SK-N-SH treated with all-trans-retinoic acid at 6 μM for 48 hours (cell line): ENCODE measurements around the gene PASD1.

Source experiments
- ATAC-seq: fragments of 200-7000 bp; cut with Tn5 transposase; 3 replicates; pipeline ENCODE4 v1.9.1; 2020; ENCODE audit warnings: mild to moderate bottlenecking, moderate library complexity
- ARNTL ChIP-seq: fragments of 450-650 bp; formaldehyde crosslinking; IDR thresholded peaks from 2 replicates; pipeline ENCODE4 v1.5.0; 2020; ENCODE audit warnings: low read depth, mild to moderate bottlenecking, moderate library complexity, borderline replicate concordance
- CSDC2 ChIP-seq: fragments of 250-450 bp; sonication (Bioruptor Pico); IDR thresholded peaks from 2 replicates; pipeline ENCODE4 v1.5.0; 2020; ENCODE audit warnings: mild to moderate bottlenecking, moderate library complexity
- ESRRG ChIP-seq: fragments of 250-450 bp; sonication (Bioruptor Pico); IDR thresholded peaks from 2 replicates; pipeline ENCODE4 v1.6.1; 2021; ENCODE audit warnings: mild to moderate bottlenecking
- GLIS3 ChIP-seq: fragments of 250-450 bp; sonication (Bioruptor Pico); IDR thresholded peaks from 2 replicates; pipeline ENCODE4 v1.5.0; 2020; ENCODE audit warnings: mild to moderate bottlenecking, moderate library complexity
- ISL1 ChIP-seq: fragments of 250-450 bp; sonication (Bioruptor Pico); IDR thresholded peaks from 2 replicates; pipeline ENCODE4 v2.1.2; 2022; ENCODE audit warnings: mild to moderate bottlenecking, moderate library complexity
- OSR1 ChIP-seq: fragments of 250-450 bp; sonication (Bioruptor Pico); IDR thresholded peaks from 2 replicates; pipeline ENCODE4 v1.8.0; 2022; ENCODE audit warnings: moderate library complexity, mild to moderate bottlenecking, inconsistent platforms
- PPARA ChIP-seq: fragments of 250-450 bp; sonication (Bioruptor Pico); IDR thresholded peaks from 2 replicates; pipeline ENCODE4 v1.5.0; 2020; ENCODE audit warnings: mild to moderate bottlenecking, borderline replicate concordance
- RARB ChIP-seq: fragments of 250-450 bp; sonication (Bioruptor Pico); IDR thresholded peaks from 2 replicates; pipeline ENCODE4 v1.8.0; 2021; ENCODE audit warnings: mild to moderate bottlenecking, moderate library complexity
- SNAI2 ChIP-seq: fragments of 250-450 bp; sonication (Bioruptor Pico); IDR thresholded peaks from 2 replicates; pipeline ENCODE4 v1.5.0; 2020; ENCODE audit warnings: mild to moderate bottlenecking, moderate library complexity
- TCF4 ChIP-seq: fragments of 250-450 bp; sonication (Bioruptor Pico); IDR thresholded peaks from 2 replicates; pipeline ENCODE4 v1.8.0; 2021; ENCODE audit warnings: mild to moderate bottlenecking, moderate library complexity, borderline replicate concordance
- TOX ChIP-seq: fragments of 250-450 bp; sonication (Bioruptor Pico); IDR thresholded peaks from 2 replicates; pipeline ENCODE4 v1.8.0; 2021; ENCODE audit warnings: mild to moderate bottlenecking, moderate library complexity, borderline replicate concordance
- ZC3H10 ChIP-seq: fragments of 250-450 bp; sonication (Bioruptor Pico); IDR thresholded peaks from 2 replicates; pipeline ENCODE4 v1.5.1; 2021; ENCODE audit warnings: mild to moderate bottlenecking, moderate library complexity
- ZFP3 ChIP-seq: fragments of 250-450 bp; sonication (Bioruptor Pico); IDR thresholded peaks from 2 replicates; pipeline ENCODE4 v1.5.0; 2020; ENCODE audit warnings: mild to moderate bottlenecking, moderate library complexity
- ZFP30 ChIP-seq: fragments of 450-650 bp; formaldehyde crosslinking; IDR thresholded peaks from 2 replicates; pipeline ENCODE4 v1.5.0; 2022; ENCODE audit warnings: mild to moderate bottlenecking, moderate library complexity
- ZNF565 ChIP-seq: fragments of 450-650 bp; formaldehyde crosslinking; conservative IDR thresholded peaks from 2 replicates; pipeline ENCODE4 v1.5.0; 2020; ENCODE audit warnings: low read depth, mild to moderate bottlenecking, moderate library complexity
- ZNF70 ChIP-seq: fragments of 450-650 bp; formaldehyde crosslinking; IDR thresholded peaks from 2 replicates; pipeline ENCODE4 v1.5.0; 2020; ENCODE audit warnings: mild to moderate bottlenecking, moderate library complexity
- ZNF8 ChIP-seq: fragments of 450-650 bp; formaldehyde crosslinking; IDR thresholded peaks from 2 replicates; pipeline ENCODE4 v1.5.0; 2020; ENCODE audit warnings: mild to moderate bottlenecking, moderate library complexity
- TF ChIP-seq, protein P1 (sequence below): fragments of 250-450 bp; sonication (Bioruptor Pico); IDR thresholded peaks from 2 replicates; pipeline ENCODE4 v1.5.1; 2021; ENCODE audit warnings: mild to moderate bottlenecking, moderate library complexity
- TF ChIP-seq, protein P2 (sequence below): fragments of 250-450 bp; sonication (Bioruptor Pico); IDR thresholded peaks from 2 replicates; pipeline ENCODE4 v1.5.0; 2020; ENCODE audit warnings: mild to moderate bottlenecking, moderate library complexity
- TF ChIP-seq, protein P3 (sequence below): fragments of 250-450 bp; sonication (Bioruptor Pico); IDR thresholded peaks from 2 replicates; pipeline ENCODE4 v1.8.0; 2020; ENCODE audit warnings: mild to moderate bottlenecking, moderate library complexity, borderline replicate concordance
- TF ChIP-seq, protein P4 (sequence below): fragments of 250-450 bp; sonication (Bioruptor Pico); IDR thresholded peaks from 2 replicates; pipeline ENCODE4 v1.8.0; 2021; ENCODE audit warnings: low read depth, mild to moderate bottlenecking, moderate library complexity, borderline replicate concordance
- TF ChIP-seq, protein P5 (sequence below): fragments of 250-450 bp; sonication (Bioruptor Pico); IDR thresholded peaks from 2 replicates; pipeline ENCODE4 v1.5.1; 2020; ENCODE audit warnings: low read depth, mild to moderate bottlenecking, moderate library complexity

Gene PASD1

DNA sequence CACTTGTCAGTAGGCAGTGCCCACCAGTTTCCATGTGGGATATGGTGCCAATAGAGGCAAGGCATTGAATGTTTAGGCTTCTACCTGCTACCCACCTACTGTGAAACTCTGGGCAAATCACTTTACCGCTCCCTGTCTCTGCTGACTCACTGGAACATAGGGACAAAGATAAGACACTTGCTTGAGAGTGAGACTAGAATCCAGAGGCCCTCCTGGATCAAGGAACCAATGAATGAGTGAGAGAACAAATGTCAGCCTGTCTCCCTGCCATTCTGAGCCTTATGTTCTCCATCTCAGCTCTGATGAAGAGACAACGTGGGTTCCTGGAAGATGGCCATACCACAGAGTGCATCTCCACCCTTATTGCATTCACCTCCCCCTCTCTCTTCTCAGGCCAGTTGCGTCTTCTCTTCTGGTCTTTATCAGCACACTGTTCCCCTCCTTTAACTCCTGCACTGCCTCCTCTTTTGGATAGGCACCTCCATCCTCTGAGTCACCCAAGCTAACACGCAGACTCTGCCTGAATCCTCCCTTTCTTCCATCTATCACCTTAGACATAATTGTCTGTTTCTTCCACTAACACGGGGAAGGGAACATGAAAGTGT is 116.4 kb downstream of the PASD1 start:
- ATAC-seq = no peak
- no peak for TF ChIP-seq TOX (CRISPR knock-in tag)
- TF ChIP-seq TCF4 (CRISPR knock-in tag) = no peak
- no peak for TF ChIP-seq GLIS3 (CRISPR knock-in tag)
- no peak for TF ChIP-seq SNAI2 (CRISPR knock-in tag)
- TF ChIP-seq ESRRG (CRISPR knock-in tag) = no peak
- no peak for TF ChIP-seq ZC3H10
- no peak for TF ChIP-seq RARB
- TF ChIP-seq ZNF565 = no peak
- TF ChIP-seq ZNF8 (CRISPR knock-in tag) = no peak
- TF ChIP-seq ZFP3 (CRISPR knock-in tag) = no peak
- no peak for TF ChIP-seq OSR1 (CRISPR knock-in tag)
- TF ChIP-seq ZFP30 = no peak
- TF ChIP-seq, protein P1, sequence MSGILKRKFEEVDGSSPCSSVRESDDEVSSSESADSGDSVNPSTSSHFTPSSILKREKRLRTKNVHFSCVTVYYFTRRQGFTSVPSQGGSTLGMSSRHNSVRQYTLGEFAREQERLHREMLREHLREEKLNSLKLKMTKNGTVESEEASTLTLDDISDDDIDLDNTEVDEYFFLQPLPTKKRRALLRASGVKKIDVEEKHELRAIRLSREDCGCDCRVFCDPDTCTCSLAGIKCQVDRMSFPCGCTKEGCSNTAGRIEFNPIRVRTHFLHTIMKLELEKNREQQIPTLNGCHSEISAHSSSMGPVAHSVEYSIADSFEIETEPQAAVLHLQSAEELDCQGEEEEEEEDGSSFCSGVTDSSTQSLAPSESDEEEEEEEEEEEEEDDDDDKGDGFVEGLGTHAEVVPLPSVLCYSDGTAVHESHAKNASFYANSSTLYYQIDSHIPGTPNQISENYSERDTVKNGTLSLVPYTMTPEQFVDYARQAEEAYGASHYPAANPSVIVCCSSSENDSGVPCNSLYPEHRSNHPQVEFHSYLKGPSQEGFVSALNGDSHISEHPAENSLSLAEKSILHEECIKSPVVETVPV (CRISPR knock-in tag) = no peak
- TF ChIP-seq ISL1 = no peak
- TF ChIP-seq, protein P2, sequence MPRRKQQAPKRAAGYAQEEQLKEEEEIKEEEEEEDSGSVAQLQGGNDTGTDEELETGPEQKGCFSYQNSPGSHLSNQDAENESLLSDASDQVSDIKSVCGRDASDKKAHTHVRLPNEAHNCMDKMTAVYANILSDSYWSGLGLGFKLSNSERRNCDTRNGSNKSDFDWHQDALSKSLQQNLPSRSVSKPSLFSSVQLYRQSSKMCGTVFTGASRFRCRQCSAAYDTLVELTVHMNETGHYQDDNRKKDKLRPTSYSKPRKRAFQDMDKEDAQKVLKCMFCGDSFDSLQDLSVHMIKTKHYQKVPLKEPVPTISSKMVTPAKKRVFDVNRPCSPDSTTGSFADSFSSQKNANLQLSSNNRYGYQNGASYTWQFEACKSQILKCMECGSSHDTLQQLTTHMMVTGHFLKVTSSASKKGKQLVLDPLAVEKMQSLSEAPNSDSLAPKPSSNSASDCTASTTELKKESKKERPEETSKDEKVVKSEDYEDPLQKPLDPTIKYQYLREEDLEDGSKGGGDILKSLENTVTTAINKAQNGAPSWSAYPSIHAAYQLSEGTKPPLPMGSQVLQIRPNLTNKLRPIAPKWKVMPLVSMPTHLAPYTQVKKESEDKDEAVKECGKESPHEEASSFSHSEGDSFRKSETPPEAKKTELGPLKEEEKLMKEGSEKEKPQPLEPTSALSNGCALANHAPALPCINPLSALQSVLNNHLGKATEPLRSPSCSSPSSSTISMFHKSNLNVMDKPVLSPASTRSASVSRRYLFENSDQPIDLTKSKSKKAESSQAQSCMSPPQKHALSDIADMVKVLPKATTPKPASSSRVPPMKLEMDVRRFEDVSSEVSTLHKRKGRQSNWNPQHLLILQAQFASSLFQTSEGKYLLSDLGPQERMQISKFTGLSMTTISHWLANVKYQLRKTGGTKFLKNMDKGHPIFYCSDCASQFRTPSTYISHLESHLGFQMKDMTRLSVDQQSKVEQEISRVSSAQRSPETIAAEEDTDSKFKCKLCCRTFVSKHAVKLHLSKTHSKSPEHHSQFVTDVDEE (CRISPR knock-in tag) = no peak
- no peak for TF ChIP-seq PPARA (CRISPR knock-in tag)
- TF ChIP-seq, protein P3, sequence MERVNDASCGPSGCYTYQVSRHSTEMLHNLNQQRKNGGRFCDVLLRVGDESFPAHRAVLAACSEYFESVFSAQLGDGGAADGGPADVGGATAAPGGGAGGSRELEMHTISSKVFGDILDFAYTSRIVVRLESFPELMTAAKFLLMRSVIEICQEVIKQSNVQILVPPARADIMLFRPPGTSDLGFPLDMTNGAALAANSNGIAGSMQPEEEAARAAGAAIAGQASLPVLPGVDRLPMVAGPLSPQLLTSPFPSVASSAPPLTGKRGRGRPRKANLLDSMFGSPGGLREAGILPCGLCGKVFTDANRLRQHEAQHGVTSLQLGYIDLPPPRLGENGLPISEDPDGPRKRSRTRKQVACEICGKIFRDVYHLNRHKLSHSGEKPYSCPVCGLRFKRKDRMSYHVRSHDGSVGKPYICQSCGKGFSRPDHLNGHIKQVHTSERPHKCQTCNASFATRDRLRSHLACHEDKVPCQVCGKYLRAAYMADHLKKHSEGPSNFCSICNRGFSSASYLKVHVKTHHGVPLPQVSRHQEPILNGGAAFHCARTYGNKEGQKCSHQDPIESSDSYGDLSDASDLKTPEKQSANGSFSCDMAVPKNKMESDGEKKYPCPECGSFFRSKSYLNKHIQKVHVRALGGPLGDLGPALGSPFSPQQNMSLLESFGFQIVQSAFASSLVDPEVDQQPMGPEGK (CRISPR knock-in tag) = no peak
- TF ChIP-seq, protein P4, sequence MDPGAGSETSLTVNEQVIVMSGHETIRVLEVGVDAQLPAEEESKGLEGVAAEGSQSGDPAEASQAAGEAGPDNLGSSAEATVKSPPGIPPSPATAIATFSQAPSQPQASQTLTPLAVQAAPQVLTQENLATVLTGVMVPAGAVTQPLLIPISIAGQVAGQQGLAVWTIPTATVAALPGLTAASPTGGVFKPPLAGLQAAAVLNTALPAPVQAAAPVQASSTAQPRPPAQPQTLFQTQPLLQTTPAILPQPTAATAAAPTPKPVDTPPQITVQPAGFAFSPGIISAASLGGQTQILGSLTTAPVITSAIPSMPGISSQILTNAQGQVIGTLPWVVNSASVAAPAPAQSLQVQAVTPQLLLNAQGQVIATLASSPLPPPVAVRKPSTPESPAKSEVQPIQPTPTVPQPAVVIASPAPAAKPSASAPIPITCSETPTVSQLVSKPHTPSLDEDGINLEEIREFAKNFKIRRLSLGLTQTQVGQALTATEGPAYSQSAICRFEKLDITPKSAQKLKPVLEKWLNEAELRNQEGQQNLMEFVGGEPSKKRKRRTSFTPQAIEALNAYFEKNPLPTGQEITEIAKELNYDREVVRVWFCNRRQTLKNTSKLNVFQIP (CRISPR knock-in tag) = no peak
- no peak for TF ChIP-seq CSDC2 (CRISPR knock-in tag)

DNA sequence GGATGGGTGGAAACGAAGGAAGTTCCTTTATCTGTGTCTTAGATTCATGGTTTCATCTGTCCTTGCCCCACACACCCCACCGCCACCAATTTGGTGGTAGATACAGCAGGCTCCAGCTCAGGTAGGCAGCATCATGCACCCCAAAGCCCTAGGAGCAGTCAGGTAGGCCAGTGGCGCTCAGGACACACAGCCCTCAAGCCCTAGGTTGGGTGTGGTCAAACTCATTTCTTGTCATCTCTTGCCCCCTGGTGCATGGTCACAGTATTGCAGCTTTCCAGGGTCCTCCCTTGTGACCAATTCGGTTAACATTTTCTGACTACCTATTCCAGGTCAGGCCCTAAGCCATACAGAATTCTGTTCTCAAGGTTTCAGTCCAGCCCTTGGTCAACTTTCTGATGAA is 117.3 kb downstream of the PASD1 start:
- peak; percentile 89 for ATAC-seq
- TF ChIP-seq ESRRG (CRISPR knock-in tag) (no peak), ISL1 (no peak), ZNF70 (CRISPR knock-in tag) (no peak), OSR1 (CRISPR knock-in tag) (no peak), PPARA (CRISPR knock-in tag) (no peak), ZNF565 (no peak), TOX (CRISPR knock-in tag) (no peak), GLIS3 (CRISPR knock-in tag) (no peak), ARNTL (no peak)
- TF ChIP-seq, protein P2 (CRISPR knock-in tag) = no peak
- TF ChIP-seq, protein P5, sequence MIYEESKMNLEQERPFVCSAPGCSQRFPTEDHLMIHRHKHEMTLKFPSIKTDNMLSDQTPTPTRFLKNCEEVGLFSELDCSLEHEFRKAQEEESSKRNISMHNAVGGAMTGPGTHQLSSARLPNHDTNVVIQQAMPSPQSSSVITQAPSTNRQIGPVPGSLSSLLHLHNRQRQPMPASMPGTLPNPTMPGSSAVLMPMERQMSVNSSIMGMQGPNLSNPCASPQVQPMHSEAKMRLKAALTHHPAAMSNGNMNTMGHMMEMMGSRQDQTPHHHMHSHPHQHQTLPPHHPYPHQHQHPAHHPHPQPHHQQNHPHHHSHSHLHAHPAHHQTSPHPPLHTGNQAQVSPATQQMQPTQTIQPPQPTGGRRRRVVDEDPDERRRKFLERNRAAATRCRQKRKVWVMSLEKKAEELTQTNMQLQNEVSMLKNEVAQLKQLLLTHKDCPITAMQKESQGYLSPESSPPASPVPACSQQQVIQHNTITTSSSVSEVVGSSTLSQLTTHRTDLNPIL (CRISPR knock-in tag) = no peak
- TF ChIP-seq, protein P4 (CRISPR knock-in tag) = no peak
- TF ChIP-seq, protein P1 (CRISPR knock-in tag) = no peak
